BJ (cell line): Measurements from ENCODE around the gene ALK. TPM values are rescaled to one million over a fixed set of nuclear protein-coding genes. Genes with fewer than 3 reads are reported as not detected.

ENCODE experiments used
- CTCF ChIA-PET: fragments of 350-600 bp; formaldehyde crosslinking; extraction: SDS; loops from one replicate; lab custom pipeline; 2021; ENCODE audit warnings: antibody characterized with exemption, inconsistent platforms; lab: Yijun Ruan, JAX
- POLR2A ChIA-PET: fragments of 300-600 bp; sonication (Branson Sonifier 250); formaldehyde crosslinking; extraction: SDS; loops from one replicate; lab custom pipeline; 2021; ENCODE audit warnings: antibody characterized with exemption; lab: Charles Lee
- DNase-seq: peaks from one replicate; pipeline ENCODE4 v3.0.0-alpha.2; 2011; ENCODE audit warnings: low read depth
- H3K27me3 ChIP-seq: 2 replicates; pipeline ENCODE4 v1.6.0; 2011; ENCODE audit warnings: low read length; ENCODE audit not compliant: control insufficient read depth, insufficient read depth
- H3K36me3 ChIP-seq: 2 replicates; pipeline ENCODE4 v1.5.1; 2011; ENCODE audit warnings: low read length; ENCODE audit not compliant: control insufficient read depth, insufficient read depth
- H3K4me3 ChIP-seq: 2 replicates; pipeline ENCODE4 v1.5.1; 2011; ENCODE audit warnings: low read depth, mild to moderate bottlenecking, control low read depth, low read length
- CTCF ChIP-seq: IDR thresholded peaks from 2 replicates; pipeline ENCODE4 v1.5.1; 2011; ENCODE audit warnings: low read depth, mild to moderate bottlenecking, control low read depth, inconsistent platforms, low read length, moderate library complexity; ENCODE audit not compliant: insufficient read depth
- polyA plus RNA-seq: library from polyadenylated mRNA; depleted of rRNA; stranded (reverse); fragments of >200 nt; gene quantifications from 2 replicates; pipeline ENCODE4 v1.2.3, GENCODE V29; 2011

Gene ALK
- polyA plus RNA-seq, 1 experiment, result not detected

DNA sequence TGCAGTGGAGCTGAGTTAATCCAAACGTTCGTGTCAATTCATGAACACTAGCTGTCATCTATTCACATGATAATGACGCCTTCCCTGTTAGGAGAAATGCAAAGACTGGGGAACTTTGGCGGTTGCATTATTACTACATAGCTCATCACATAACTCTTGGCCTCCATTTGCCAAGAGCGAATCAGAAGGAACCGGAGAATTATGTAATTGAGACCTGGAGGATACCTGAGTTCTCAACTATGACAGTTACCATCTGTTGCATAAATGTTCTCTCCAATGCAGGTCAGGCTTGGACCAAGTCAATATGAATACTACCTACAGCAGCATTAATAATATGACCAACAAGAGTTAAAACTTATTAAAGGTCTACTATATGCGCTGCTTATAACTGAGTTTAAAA, 531.7 kb downstream of the ALK start:
- POLR2A ChIA-PET, result no interaction called here
- no peaks in the 10 kb centered on the region for H3K36me3 ChIP-seq
- no peak for DNase-seq
- H3K27me3 ChIP-seq, result no peaks in the 10 kb centered on the region; the same call in 1 of the 2 replicates
- CTCF ChIA-PET, result no interaction called here
- no peak for TF ChIP-seq CTCF
- no peak overlapping the region for H3K4me3 ChIP-seq

GRCh38 chr2:29388071-29388470, 533.3 kb downstream of the ALK start:
- Histone ChIP-seq H3K4me3 (no peak overlapping the region), H3K36me3 (no peaks in the 10 kb centered on the region), H3K27me3 (no peaks in the 10 kb centered on the region; the same call in 1 of the 2 replicates)
- TF ChIP-seq CTCF, result no peak
- ChIA-PET POLR2A (no interaction called here), CTCF (no interaction called here)
- no peak for DNase-seq

DNA sequence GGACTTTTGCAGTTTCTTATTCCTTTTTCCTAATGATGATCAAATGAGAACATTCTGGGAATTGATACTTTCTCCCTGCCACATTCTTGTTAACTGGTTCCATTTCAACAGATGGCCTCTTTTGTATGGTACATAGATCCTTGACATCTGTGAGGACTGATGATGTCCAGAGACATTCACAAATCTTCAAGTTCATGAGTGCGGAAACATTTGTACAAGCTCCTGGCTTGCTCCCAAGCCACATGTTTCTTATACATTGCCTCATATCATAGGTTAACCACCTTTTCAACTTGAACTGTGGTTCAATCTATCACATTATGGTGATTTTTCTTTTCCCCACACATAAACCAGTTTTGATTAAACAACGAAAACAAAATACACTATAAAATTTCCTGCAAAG, 538.9 kb downstream of the ALK start:
- no peaks in the 10 kb centered on the region; the same call in 1 of the 2 replicates for H3K27me3 ChIP-seq
- ChIA-PET POLR2A (no interaction called here), CTCF (no interaction called here)
- DNase-seq, result no peak
- TF ChIP-seq CTCF, result no peak
- no peaks in the 10 kb centered on the region for H3K36me3 ChIP-seq
- H3K4me3 ChIP-seq, result no peak overlapping the region

GRCh38 chr2:29377788-29378187, 543.6 kb downstream of the ALK start:
- ChIA-PET POLR2A (no interaction called here), CTCF (no interaction called here)
- Histone ChIP-seq H3K27me3 (no peaks in the 10 kb centered on the region), H3K4me3 (no peak overlapping the region), H3K36me3 (no peaks in the 10 kb centered on the region)
- no peak for TF ChIP-seq CTCF
- DNase-seq, result no peak

DNA sequence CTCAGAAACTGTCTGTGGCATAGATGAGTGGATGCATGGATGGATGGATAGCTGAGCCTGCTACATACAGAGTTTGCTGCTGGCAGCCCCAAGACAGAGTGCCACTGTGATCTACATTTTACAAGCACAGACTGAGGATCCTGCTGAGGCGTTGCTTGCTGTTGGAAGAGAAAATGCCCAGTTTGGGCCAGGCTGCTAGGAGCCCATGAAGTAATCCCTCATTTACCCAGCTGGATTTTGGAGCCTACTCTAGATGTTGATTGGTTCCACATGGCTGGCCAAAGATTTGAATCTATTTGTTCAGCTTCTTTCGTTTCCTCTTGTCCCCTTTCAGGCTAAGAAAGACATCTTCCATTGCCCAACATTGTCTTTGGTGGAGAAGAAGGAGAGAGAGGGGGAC, 544.8 kb downstream of the ALK start:
- no peak for TF ChIP-seq CTCF
- no peaks in the 10 kb centered on the region for H3K27me3 ChIP-seq
- DNase-seq, result no peak
- no peak overlapping the region for H3K4me3 ChIP-seq
- no peaks in the 10 kb centered on the region for H3K36me3 ChIP-seq
- CTCF ChIA-PET, result interaction anchor here (0.6 kb wide), 1 partner anchor 142 kb away, joined by 3 read pairs; no protein-coding TSS in a partner anchor
- POLR2A ChIA-PET, result no interaction called here
